ENCODE data around the gene LENG8. TPM values are rescaled to one million over a fixed set of nuclear protein-coding genes. Genes with fewer than 3 reads are reported as not detected.
"Not testable (repeated sequence)": the region's sequence is repeated elsewhere in the genome, so short reads cannot be mapped to it uniquely, and the experiment has no call there.

LENG8 gene
- total RNA-seq, 1 experiment from 2014 or later: 148 TPM

GRCh38 chr19:54465426-54466109 is 16.6 kb downstream of the LENG8 start:
- no peak overlapping the region for H2BK15ac ChIP-seq (ENCODE audit: low read depth, low read length)
- H3K4me1 ChIP-seq (ENCODE audit: insufficient read depth, low read length): no peaks in the 10 kb centered on the region
- DNase-seq: no peak
- H4K8ac ChIP-seq (replicated peaks; ENCODE audit: insufficient read length, low read depth, low read length): no peak overlapping the region
- no peak overlapping the region for H3K4me2 ChIP-seq (ENCODE audit: insufficient read depth, insufficient read length, low read length)
- no peak overlapping the region for H3K27ac ChIP-seq (ENCODE audit: insufficient read length, low read depth, low read length)
- H3K18ac ChIP-seq (ENCODE audit: insufficient read length, low read depth, low read length): no peak overlapping the region
- no peaks in the 10 kb centered on the region for H3K79me2 ChIP-seq (ENCODE audit: insufficient read depth, low read length)
- no peak overlapping the region for H3K4ac ChIP-seq (ENCODE audit: low read depth, low read length)
- no peak overlapping the region for H3K23ac ChIP-seq (ENCODE audit: insufficient read length, low read depth, low read length)
- H3K56ac ChIP-seq (ENCODE audit: insufficient read length, low read depth, low read length): no peak overlapping the region
- no peak overlapping the region for H3T11ph ChIP-seq (ENCODE audit: low read length)
- peaks cover 11% of the 10 kb centered on the region for H3K23me2 ChIP-seq (ENCODE audit: insufficient read length, low read depth, low read length, poor library complexity, severe bottlenecking)
- 0 out of 5 replicates have a peak, but pooled peaks cover 0 to 3% of the 10 kb centered on the region in 2 experiments for H3K9me3 Mint-ChIP-seq
- no peaks in the 10 kb centered on the region for H3K9me3 ChIP-seq (ENCODE audit: control insufficient read depth, low read depth, low read length)
- H2BK5ac ChIP-seq (ENCODE audit: insufficient read length, low read length): no peak overlapping the region
- H2AFZ ChIP-seq (ENCODE audit: low read length): no peak overlapping the region
- no peak overlapping the region for H2AK5ac ChIP-seq (ENCODE audit: insufficient read length, low read length)
- no peak overlapping the region for H3K9ac ChIP-seq (ENCODE audit: extremely low read depth, insufficient read length, low read length)
- H3K27me3 Mint-ChIP-seq (ENCODE audit: low read depth): peaks cover 43% of the 10 kb centered on the region
- peaks cover 14 to 17% of the 10 kb centered on the region in 2 experiments for H3K4me1 Mint-ChIP-seq
- H3K79me1 ChIP-seq (ENCODE audit: insufficient read depth, low read depth, low read length, poor library complexity, severe bottlenecking): no peaks in the 10 kb centered on the region
- H4K5ac ChIP-seq (ENCODE audit: insufficient read length, low read depth, low read length): no peak overlapping the region
- no peak overlapping the region for H3K14ac ChIP-seq (ENCODE audit: insufficient read depth, low read length)
- H4K20me1 ChIP-seq (ENCODE audit: control insufficient read depth, insufficient read depth, insufficient read length): no peaks in the 10 kb centered on the region
- no peak for TF ChIP-seq CTCF (conservative IDR thresholded peaks at IDR 0.05)
- WGBS (ENCODE audit: extremely low coverage, insufficient read length, low lambda C conversion rate): no CpG with 5 or more reads among the region's 49 CpGs
- H3K27me3 ChIP-seq (ENCODE audit: insufficient read depth, low read length): peaks cover 2% of the 10 kb centered on the region; the same call in 1 of the 2 replicates
- H2BK120ac ChIP-seq (ENCODE audit: low read depth, low read length, poor library complexity, severe bottlenecking): no peak overlapping the region
- no peak overlapping the region for H3K27ac Mint-ChIP-seq
- no peak overlapping the region for H4K91ac ChIP-seq (ENCODE audit: insufficient read length, low read depth, low read length)
- H2BK12ac ChIP-seq (ENCODE audit: insufficient read length, low read depth, low read length): no peak overlapping the region
- H3K36me3 Mint-ChIP-seq (ENCODE audit: insufficient read depth in 1 of 3, low read depth in 3 of 3): peaks cover 0 to 15% (median 14%) of the 10 kb centered on the region in 3 experiments; a peak in 6 of 7 replicates
- H3K4me3 Mint-ChIP-seq: peak overlapping the region; percentile 32 to 73
- H2BK20ac ChIP-seq (ENCODE audit: low read depth, low read length, poor library complexity, severe bottlenecking): no peak overlapping the region

DNA sequence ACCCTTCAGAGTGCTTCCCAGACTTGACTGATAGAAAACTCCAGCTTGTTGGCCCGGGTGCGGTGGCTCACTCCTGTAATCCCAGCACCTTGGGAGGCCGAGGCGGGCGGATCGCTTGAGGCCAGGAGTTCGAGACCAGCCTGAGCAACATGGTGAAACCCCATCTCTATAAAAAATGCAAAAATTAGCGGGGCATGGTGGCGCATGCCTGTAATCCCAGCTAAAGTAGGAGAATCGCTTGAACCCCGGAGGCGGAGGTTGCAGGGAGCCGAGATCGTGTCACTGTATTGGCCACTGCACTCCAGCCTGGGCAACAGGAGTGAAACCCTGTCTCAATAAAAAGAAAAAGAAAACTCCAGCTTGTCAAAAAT is 17.1 kb downstream of the LENG8 start:
- H3K9ac ChIP-seq (ENCODE audit: extremely low read depth, insufficient read length, low read length); H3K27ac Mint-ChIP-seq; H2BK12ac ChIP-seq (ENCODE audit: insufficient read length, low read depth, low read length); H3K14ac ChIP-seq (ENCODE audit: insufficient read depth, low read length); H3K4me1 ChIP-seq (ENCODE audit: insufficient read depth, low read length); DNase-seq; H3K79me1 ChIP-seq (ENCODE audit: insufficient read depth, low read depth, low read length, poor library complexity, severe bottlenecking); H3T11ph ChIP-seq (ENCODE audit: low read length); H2BK15ac ChIP-seq (ENCODE audit: low read depth, low read length); H2BK20ac ChIP-seq (ENCODE audit: low read depth, low read length, poor library complexity, severe bottlenecking); H3K9me3 Mint-ChIP-seq; H3K23ac ChIP-seq (ENCODE audit: insufficient read length, low read depth, low read length); H2BK120ac ChIP-seq (ENCODE audit: low read depth, low read length, poor library complexity, severe bottlenecking); H3K18ac ChIP-seq (ENCODE audit: insufficient read length, low read depth, low read length); H3K9me3 ChIP-seq (ENCODE audit: control insufficient read depth, low read depth, low read length); H4K5ac ChIP-seq (ENCODE audit: insufficient read length, low read depth, low read length); H3K4ac ChIP-seq (ENCODE audit: low read depth, low read length); H2AK5ac ChIP-seq (ENCODE audit: insufficient read length, low read length); H4K91ac ChIP-seq (ENCODE audit: insufficient read length, low read depth, low read length); H3K4me2 ChIP-seq (ENCODE audit: insufficient read depth, insufficient read length, low read length); H3K79me2 ChIP-seq (ENCODE audit: insufficient read depth, low read length); H4K20me1 ChIP-seq (ENCODE audit: control insufficient read depth, insufficient read depth, insufficient read length); H3K27me3 ChIP-seq (ENCODE audit: insufficient read depth, low read length); H3K56ac ChIP-seq (ENCODE audit: insufficient read length, low read depth, low read length); H2BK5ac ChIP-seq (ENCODE audit: insufficient read length, low read length); H2AFZ ChIP-seq (ENCODE audit: low read length); H4K8ac ChIP-seq (replicated peaks; ENCODE audit: insufficient read length, low read depth, low read length); H3K27ac ChIP-seq (ENCODE audit: insufficient read length, low read depth, low read length): not testable (repeated sequence)
- peaks cover 13% of the 10 kb centered on the region for H3K23me2 ChIP-seq (ENCODE audit: insufficient read length, low read depth, low read length, poor library complexity, severe bottlenecking)
- peaks cover 17 to 21% of the 10 kb centered on the region in 2 experiments for H3K4me1 Mint-ChIP-seq
- peak overlapping the region in 1 of 2 experiments; percentile 73; a peak in 2 of 5 replicates for H3K4me3 Mint-ChIP-seq
- no CpG with 5 or more reads among the region's 14 CpGs for WGBS (ENCODE audit: extremely low coverage, insufficient read length, low lambda C conversion rate)
- peaks cover 49% of the 10 kb centered on the region for H3K27me3 Mint-ChIP-seq (ENCODE audit: low read depth)
- peaks cover 0 to 11% (median 10%) of the 10 kb centered on the region in 3 experiments; a peak in 6 of 7 replicates for H3K36me3 Mint-ChIP-seq (ENCODE audit: insufficient read depth in 1 of 3, low read depth in 3 of 3)

Measured in H9 (cell line).